Right hindlimb (tissue), 1 donor: ENCODE results near the gene PLA2G4A.

Experiments
- DNase-seq: peaks from one replicate; pipeline ENCODE4 v3.0.0-alpha.2; 2018

Gene PLA2G4A

GRCh38 chr1:186828611-186829454 lies at the start of gene PLA2G4A:
PLA2G4A (plus strand) TSS chr1:186828949; CDS start chr1:186854355, 25,406 bp downstream.
- DNase-seq: peak; percentile 61

- no peak for DNase-seq
Observed at GRCh38 chr1:186780076-186780475, 48.7 kb upstream of the PLA2G4A start.

GRCh38 chr1:186781730-186782129 lies 47.0 kb upstream of the PLA2G4A start:
- DNase-seq: peak; percentile 65

- no peak for DNase-seq
Observed at GRCh38 chr1:186782791-186783190, 46.0 kb upstream of the PLA2G4A start.

GRCh38 chr1:186783193-186783592 lies 45.6 kb upstream of the PLA2G4A start:
- no peak for DNase-seq

- DNase-seq: no peak
Observed at GRCh38 chr1:186785503-186785902, 43.2 kb upstream of the PLA2G4A start.

GRCh38 chr1:186790101-186790500 lies 38.6 kb upstream of the PLA2G4A start:
- no peak for DNase-seq

GRCh38 chr1:186792870-186793581 lies 35.7 kb upstream of the PLA2G4A start:
- no peak for DNase-seq

GRCh38 chr1:186793582-186793927 lies 35.2 kb upstream of the PLA2G4A start:
- no peak for DNase-seq

GRCh38 chr1:186798960-186799688 lies 29.6 kb upstream of the PLA2G4A start:
- DNase-seq: no peak

- DNase-seq: no peak
Observed at GRCh38 chr1:186799689-186800054, 29.1 kb upstream of the PLA2G4A start.

- DNase-seq: no peak
Observed at GRCh38 chr1:186802388-186802787, 26.4 kb upstream of the PLA2G4A start.

- DNase-seq: no peak
Observed at GRCh38 chr1:186804679-186805078, 24.1 kb upstream of the PLA2G4A start.

- DNase-seq: no peak
Observed at GRCh38 chr1:186806477-186806876, 22.3 kb upstream of the PLA2G4A start.

GRCh38 chr1:186807163-186807562 lies 21.6 kb upstream of the PLA2G4A start:
- DNase-seq: no peak

- no peak for DNase-seq
Observed at GRCh38 chr1:186811892-186812291, 16.9 kb upstream of the PLA2G4A start.

GRCh38 chr1:186812570-186812969 lies 16.2 kb upstream of the PLA2G4A start:
- no peak for DNase-seq

- DNase-seq: no peak
Observed at GRCh38 chr1:186813420-186813819, 15.3 kb upstream of the PLA2G4A start.

- no peak for DNase-seq
Observed at GRCh38 chr1:186819126-186819525, 9.6 kb upstream of the PLA2G4A start.

GRCh38 chr1:186819563-186819962 lies 9.2 kb upstream of the PLA2G4A start:
- no peak for DNase-seq

- no peak for DNase-seq
Observed at GRCh38 chr1:186829686-186830587, 1.2 kb downstream of the PLA2G4A start.

- DNase-seq: no peak
Observed at GRCh38 chr1:186831168-186831567, 2.4 kb downstream of the PLA2G4A start.
